HCT116 (cell line): ENCODE measurements around the gene CCDC138. TPM values are rescaled to one million over a fixed set of nuclear protein-coding genes. Genes with fewer than 3 reads are reported as not detected.

Experiments
- ATAC-seq: fragments of 200-7000 bp; cut with Tn5 transposase; 2 replicates; pipeline ENCODE4 v1.9.1; 2020; ENCODE audit warnings: mild to moderate bottlenecking, moderate library complexity
- BruUV-seq: library from RNA; stranded (reverse); fragments of 400-500 nt; replicated peaks from 2 replicates; lab custom pipeline; 2021; lab: Mats Ljungman, UMichigan
- CTCF ChIA-PET: fragments of 300-600 bp; sonication (Branson Sonifier 250); formaldehyde crosslinking; loops from one replicate; lab custom pipeline; 2021; ENCODE audit warnings: antibody characterized with exemption; lab: Charles Lee
- POLR2A ChIA-PET: fragments of 300-600, 350-600 bp; sonication (Branson Sonifier 250); formaldehyde crosslinking; loops from one replicate; lab custom pipeline; 2021; ENCODE audit warnings: antibody characterized with exemption; lab: Charles Lee
- RAD21 ChIA-PET, 2 experiments: fragments of 300-600 bp; sonication (Branson Sonifier 250); formaldehyde crosslinking; loops; one replicate each; lab custom pipeline; 2023; ENCODE audit warnings: low total read pairs in 2 of 2; ENCODE audit not compliant: uncharacterized antibody in 2 of 2, unreplicated experiment in 2 of 2, low non-redundant PET in 1 of 2; lab: Charles Lee
- DNase-seq: peaks from one replicate; pipeline ENCODE4 v3.0.0-alpha.2; 2010; ENCODE audit warnings: low read depth, low spot score
- H2AFZ ChIP-seq: fragments of 200-600 bp; shearing (Covaris generic), sonication (generic); 2 replicates; pipeline ENCODE4 v1.6.1; 2017; ENCODE audit warnings: low read depth, mixed run types, mixed read lengths, antibody characterized with exemption, low read length; ENCODE audit not compliant: poor library complexity, severe bottlenecking
- H3K27ac ChIP-seq: 2 replicates; pipeline ENCODE4 v1.5.1; 2012; ENCODE audit warnings: low read depth, low read length
- H3K27me3 ChIP-seq: fragments of 200-600 bp; sonication (generic); 2 replicates; pipeline ENCODE4 v1.6.1; 2016; ENCODE audit warnings: mixed run types, low read length, mixed read lengths; ENCODE audit not compliant: insufficient read depth
- H3K36me3 ChIP-seq, 2 experiments: fragments of 200-500 bp in 1 of 2; fragments of 200-600 bp in 1 of 2; sonication (Bioruptor generic) in 1 of 2; sonication (generic) in 1 of 2; 2 replicates each; pipeline versions ENCODE4 v1.5.1 to v1.6.1; 2014 to 2016; ENCODE audit warnings: low read length in 2 of 2, inconsistent platforms in 1 of 2, mixed read lengths in 1 of 2, mixed run types in 1 of 2; ENCODE audit not compliant: insufficient read depth in 2 of 2, control insufficient read depth in 1 of 2
- H3K4me1 ChIP-seq, 2 experiments: fragments of 200-600 bp in 1 of 2; sonication (generic) in 1 of 2; 2 replicates each; pipeline versions ENCODE4 v1.5.1 to v1.6.1; 2012 to 2017; ENCODE audit warnings: low read length in 2 of 2, inconsistent platforms in 1 of 2, mild to moderate bottlenecking in 1 of 2, mixed read lengths in 1 of 2, mixed run types in 1 of 2, moderate library complexity in 1 of 2; ENCODE audit not compliant: insufficient read depth in 2 of 2, control insufficient read depth in 1 of 2
- H3K4me2 ChIP-seq: fragments of 200-600 bp; sonication (generic); 2 replicates; pipeline ENCODE4 v1.6.1; 2017; ENCODE audit warnings: mixed run types, low read length, mixed read lengths
- H3K4me3 ChIP-seq, 2 experiments: fragments of 200-600 bp in 1 of 2; sonication (generic) in 1 of 2; replicated peaks in 1 of 2; 2 replicates each; pipeline ENCODE4 v1.5.1; 2011 to 2016; ENCODE audit warnings: low read length in 2 of 2, control low read depth in 1 of 2, low read depth in 1 of 2, mild to moderate bottlenecking in 1 of 2, mixed read lengths in 1 of 2, mixed run types in 1 of 2
- H3K79me2 ChIP-seq: fragments of 200-600 bp; sonication (generic); 2 replicates; pipeline ENCODE4 v1.6.1; 2017; ENCODE audit warnings: mild to moderate bottlenecking, mixed run types, low read length, moderate library complexity, mixed read lengths; ENCODE audit not compliant: insufficient read depth
- H3K9ac ChIP-seq: fragments of 200-600 bp; sonication (generic); 2 replicates; pipeline ENCODE4 v1.6.1; 2016; ENCODE audit warnings: low read length, mixed read lengths
- H3K9me2 ChIP-seq: fragments of 200-600 bp; sonication (generic), shearing (Covaris generic); 2 replicates; pipeline ENCODE4 v1.6.1; 2017; ENCODE audit warnings: mixed run types, mild to moderate bottlenecking, moderate library complexity; ENCODE audit not compliant: insufficient read depth
- H3K9me3 ChIP-seq, 2 experiments: fragments of 200-500 bp in 1 of 2; fragments of 200-600 bp in 1 of 2; sonication (Bioruptor generic) in 1 of 2; sonication (generic) in 1 of 2; 2 replicates each; pipeline ENCODE4 v1.6.1; 2014 to 2017; ENCODE audit warnings: low read length in 2 of 2, mixed read lengths in 2 of 2, inconsistent platforms in 1 of 2, low read depth in 1 of 2, mild to moderate bottlenecking in 1 of 2, mixed run types in 1 of 2, moderate library complexity in 1 of 2; ENCODE audit not compliant: control insufficient read depth in 1 of 2, insufficient read depth in 1 of 2
- H4K20me1 ChIP-seq: fragments of 200-600 bp; sonication (generic), shearing (Covaris generic); 2 replicates; pipeline ENCODE4 v1.6.1; 2017; ENCODE audit warnings: mixed run types, mild to moderate bottlenecking, moderate library complexity; ENCODE audit not compliant: insufficient read depth
- CEBPB ChIP-seq: IDR thresholded peaks from 2 replicates; pipeline ENCODE4 v1.6.1; 2012; ENCODE audit warnings: low read depth
- EGR1 ChIP-seq: IDR thresholded peaks from 2 replicates; pipeline ENCODE4 v1.6.1; 2012; ENCODE audit warnings: low read depth
- ELF1 ChIP-seq: IDR thresholded peaks from 2 replicates; pipeline ENCODE4 v1.6.1; 2012; ENCODE audit warnings: low read depth, borderline replicate concordance
- FOSL1 ChIP-seq: IDR thresholded peaks from 2 replicates; pipeline ENCODE4 v1.6.1; 2012; ENCODE audit warnings: low read depth
- POLR2AphosphoS5 ChIP-seq: IDR thresholded peaks from 2 replicates; pipeline ENCODE4 v1.6.1; 2011; ENCODE audit warnings: mild to moderate bottlenecking, low read depth, low read length, moderate library complexity
- RAD21 ChIP-seq: IDR thresholded peaks from 2 replicates; pipeline ENCODE4 v1.6.1; 2012; ENCODE audit warnings: low read depth, mild to moderate bottlenecking
- SP1 ChIP-seq: IDR thresholded peaks from 2 replicates; pipeline ENCODE4 v1.6.1; 2012; ENCODE audit warnings: low read depth
- YY1 ChIP-seq: IDR thresholded peaks from 2 replicates; pipeline ENCODE4 v1.6.1; 2011; ENCODE audit warnings: low read length, low read depth, moderate library complexity, mild to moderate bottlenecking; ENCODE audit not compliant: insufficient replicate concordance; ENCODE audit errors: extremely low read depth
- ZFX ChIP-seq: fragments of 450-650 bp; IDR thresholded peaks from 2 replicates; pipeline ENCODE4 v1.6.1; 2017
- intact Hi-C: fragments of 100-400 bp; cut with micrococcal nuclease; formaldehyde crosslinking; loops from 2 replicates; pipeline ENCODE4 v1.10.0; 2022
- total RNA-seq: library from RNA; stranded (reverse); gene quantifications from one replicate; pipeline ENCODE4 v1.2.1, GENCODE V29; 2021; ENCODE audit not compliant: unreplicated experiment
- TF ChIP-seq, protein P1 (sequence below), 3 experiments: fragments of 200-600 bp in 1 of 3; sonication (generic) in 1 of 3; IDR thresholded peaks in 2 of 3; conservative IDR thresholded peaks in 1 of 3; 2 replicates each; pipeline ENCODE4 v1.5.1; 2012 to 2017; ENCODE audit warnings: low read depth in 2 of 3, low read length in 2 of 3, antibody characterized with exemption in 1 of 3, borderline replicate concordance in 1 of 3, control low read depth in 1 of 3, mild to moderate bottlenecking in 1 of 3, mixed read lengths in 1 of 3, mixed run types in 1 of 3, moderate library complexity in 1 of 3; ENCODE audit not compliant: insufficient read depth in 1 of 3
- TF ChIP-seq, protein P2 (sequence below): IDR thresholded peaks from 2 replicates; pipeline ENCODE4 v1.6.1; 2012; ENCODE audit warnings: low read depth
- TF ChIP-seq, protein P3 (sequence below): IDR thresholded peaks from 2 replicates; pipeline ENCODE4 v1.6.1; 2012

The CCDC138 gene
- total RNA-seq, 1 experiment from 2014 or later = 13.4 TPM

DNA sequence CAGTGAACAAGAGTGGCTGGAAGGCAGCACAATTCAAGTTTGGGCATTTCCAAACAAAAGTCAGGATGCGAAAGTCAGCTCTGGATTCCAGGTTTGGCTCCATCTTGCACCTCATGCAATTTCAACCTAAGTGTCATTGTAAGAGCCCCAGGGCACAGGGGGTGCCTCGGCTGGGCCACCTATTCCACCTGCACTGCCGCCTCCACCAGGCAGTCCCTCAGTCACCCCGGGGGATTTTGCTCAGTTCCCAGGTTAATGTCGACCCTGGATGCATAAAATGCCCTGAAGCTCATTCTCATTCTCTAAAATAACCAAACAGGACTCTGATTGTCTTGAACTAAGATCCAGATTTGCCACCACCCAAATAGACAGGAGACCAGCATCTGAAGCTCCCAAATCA lies 124.8 kb downstream of the CCDC138 start:
- TF ChIP-seq RAD21 = no peak
- TF ChIP-seq, protein P1, sequence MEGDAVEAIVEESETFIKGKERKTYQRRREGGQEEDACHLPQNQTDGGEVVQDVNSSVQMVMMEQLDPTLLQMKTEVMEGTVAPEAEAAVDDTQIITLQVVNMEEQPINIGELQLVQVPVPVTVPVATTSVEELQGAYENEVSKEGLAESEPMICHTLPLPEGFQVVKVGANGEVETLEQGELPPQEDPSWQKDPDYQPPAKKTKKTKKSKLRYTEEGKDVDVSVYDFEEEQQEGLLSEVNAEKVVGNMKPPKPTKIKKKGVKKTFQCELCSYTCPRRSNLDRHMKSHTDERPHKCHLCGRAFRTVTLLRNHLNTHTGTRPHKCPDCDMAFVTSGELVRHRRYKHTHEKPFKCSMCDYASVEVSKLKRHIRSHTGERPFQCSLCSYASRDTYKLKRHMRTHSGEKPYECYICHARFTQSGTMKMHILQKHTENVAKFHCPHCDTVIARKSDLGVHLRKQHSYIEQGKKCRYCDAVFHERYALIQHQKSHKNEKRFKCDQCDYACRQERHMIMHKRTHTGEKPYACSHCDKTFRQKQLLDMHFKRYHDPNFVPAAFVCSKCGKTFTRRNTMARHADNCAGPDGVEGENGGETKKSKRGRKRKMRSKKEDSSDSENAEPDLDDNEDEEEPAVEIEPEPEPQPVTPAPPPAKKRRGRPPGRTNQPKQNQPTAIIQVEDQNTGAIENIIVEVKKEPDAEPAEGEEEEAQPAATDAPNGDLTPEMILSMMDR (IDR thresholded peaks at IDR 0.05 in 2 of 3, conservative IDR thresholded peaks at IDR 0.05 in 1 of 3; ENCODE audit: borderline replicate concordance in 1 of 3, insufficient read depth in 1 of 3, low read depth in 2 of 3, low read length in 2 of 3) = no peak
- no peak for TF ChIP-seq ELF1
- no peak for TF ChIP-seq YY1
- no peak for TF ChIP-seq CEBPB
- TF ChIP-seq SP1 = no peak
- TF ChIP-seq ZFX = no peak
- ChIA-PET RAD21 (no interaction called here), POLR2A (no interaction called here), CTCF (no interaction called here)
- H3K9me2 ChIP-seq = no peaks in the 10 kb centered on the region
- ATAC-seq (no peak), DNase-seq (no peak)
- H3K4me1 ChIP-seq = no peaks in the 10 kb centered on the region
- no peaks in the 10 kb centered on the region for H3K27me3 ChIP-seq
- no peaks in the 10 kb centered on the region for H4K20me1 ChIP-seq
- no peak overlapping the region for H3K4me2 ChIP-seq
- H3K36me3 ChIP-seq = no peaks in the 10 kb centered on the region
- H3K9me3 ChIP-seq = no peaks in the 10 kb centered on the region
- H3K9ac ChIP-seq = no peak overlapping the region
- no peaks in the 10 kb centered on the region for H3K79me2 ChIP-seq
- intact Hi-C loops = no loop called here
- no peak overlapping the region for H2AFZ ChIP-seq
- H3K27ac ChIP-seq = no peak overlapping the region
- H3K4me3 ChIP-seq = no peak overlapping the region
- no TSS peak for BruUV-seq

DNA sequence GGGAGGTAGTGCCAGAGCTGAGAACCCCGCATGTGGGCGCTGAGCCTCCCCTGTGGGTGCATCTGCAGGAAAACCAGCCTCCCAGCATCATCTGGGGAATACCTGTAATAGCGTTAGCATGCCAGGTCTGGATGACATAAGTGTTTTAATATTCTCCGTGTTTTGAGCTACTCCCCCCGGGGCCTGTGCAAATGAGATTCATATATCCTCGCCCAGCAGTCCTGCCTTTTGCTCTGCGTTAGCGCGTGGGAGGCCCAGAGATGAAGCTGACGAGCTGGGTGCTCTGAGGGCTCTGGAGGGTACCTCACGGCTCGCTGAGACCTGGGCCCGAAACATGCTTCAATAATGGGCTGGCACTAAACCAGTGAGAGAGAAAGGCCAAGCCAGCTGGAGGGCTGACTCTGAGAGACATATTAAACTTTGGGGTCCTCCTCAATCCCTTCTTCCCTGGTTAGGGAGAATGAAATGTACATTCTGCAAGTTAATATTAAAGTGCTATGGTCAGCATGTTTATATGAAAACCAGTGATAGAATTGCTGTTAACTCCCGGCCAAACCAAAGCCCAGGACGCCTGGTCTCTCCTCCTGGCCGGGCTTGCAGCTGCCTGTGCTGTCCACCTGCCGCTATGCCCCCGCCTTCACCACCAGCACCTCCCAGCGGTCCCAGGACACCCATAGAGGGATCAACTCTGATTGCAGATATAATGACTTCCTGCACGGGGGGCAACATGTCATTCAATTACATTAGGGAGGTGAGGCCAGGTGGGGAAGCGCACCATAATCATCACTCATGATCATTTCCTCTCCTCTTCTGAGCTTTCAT lies 125.4 kb downstream of the CCDC138 start:
- Histone ChIP-seq H3K4me3 (no peak overlapping the region), H2AFZ (no peak overlapping the region), H3K9me3 (no peaks in the 10 kb centered on the region), H3K27me3 (no peaks in the 10 kb centered on the region), H3K9me2 (no peaks in the 10 kb centered on the region), H3K4me1 (no peaks in the 10 kb centered on the region), H3K9ac (no peak overlapping the region), H3K27ac (no peak overlapping the region), H4K20me1 (no peaks in the 10 kb centered on the region), H3K4me2 (no peak overlapping the region), H3K36me3 (no peaks in the 10 kb centered on the region), H3K79me2 (no peaks in the 10 kb centered on the region)
- DNase-seq (no peak), ATAC-seq (no peak)
- CTCF ChIA-PET = no interaction called here
- POLR2A ChIA-PET = no interaction called here
- RAD21 ChIA-PET = no interaction called here
- intact Hi-C loops = no loop called here
- no TSS peak for BruUV-seq
- no peak for TF ChIP-seq EGR1
- TF ChIP-seq POLR2AphosphoS5 = no peak
- TF ChIP-seq, protein P2, sequence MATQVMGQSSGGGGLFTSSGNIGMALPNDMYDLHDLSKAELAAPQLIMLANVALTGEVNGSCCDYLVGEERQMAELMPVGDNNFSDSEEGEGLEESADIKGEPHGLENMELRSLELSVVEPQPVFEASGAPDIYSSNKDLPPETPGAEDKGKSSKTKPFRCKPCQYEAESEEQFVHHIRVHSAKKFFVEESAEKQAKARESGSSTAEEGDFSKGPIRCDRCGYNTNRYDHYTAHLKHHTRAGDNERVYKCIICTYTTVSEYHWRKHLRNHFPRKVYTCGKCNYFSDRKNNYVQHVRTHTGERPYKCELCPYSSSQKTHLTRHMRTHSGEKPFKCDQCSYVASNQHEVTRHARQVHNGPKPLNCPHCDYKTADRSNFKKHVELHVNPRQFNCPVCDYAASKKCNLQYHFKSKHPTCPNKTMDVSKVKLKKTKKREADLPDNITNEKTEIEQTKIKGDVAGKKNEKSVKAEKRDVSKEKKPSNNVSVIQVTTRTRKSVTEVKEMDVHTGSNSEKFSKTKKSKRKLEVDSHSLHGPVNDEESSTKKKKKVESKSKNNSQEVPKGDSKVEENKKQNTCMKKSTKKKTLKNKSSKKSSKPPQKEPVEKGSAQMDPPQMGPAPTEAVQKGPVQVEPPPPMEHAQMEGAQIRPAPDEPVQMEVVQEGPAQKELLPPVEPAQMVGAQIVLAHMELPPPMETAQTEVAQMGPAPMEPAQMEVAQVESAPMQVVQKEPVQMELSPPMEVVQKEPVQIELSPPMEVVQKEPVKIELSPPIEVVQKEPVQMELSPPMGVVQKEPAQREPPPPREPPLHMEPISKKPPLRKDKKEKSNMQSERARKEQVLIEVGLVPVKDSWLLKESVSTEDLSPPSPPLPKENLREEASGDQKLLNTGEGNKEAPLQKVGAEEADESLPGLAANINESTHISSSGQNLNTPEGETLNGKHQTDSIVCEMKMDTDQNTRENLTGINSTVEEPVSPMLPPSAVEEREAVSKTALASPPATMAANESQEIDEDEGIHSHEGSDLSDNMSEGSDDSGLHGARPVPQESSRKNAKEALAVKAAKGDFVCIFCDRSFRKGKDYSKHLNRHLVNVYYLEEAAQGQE = no peak
- TF ChIP-seq ELF1 = no peak
- TF ChIP-seq FOSL1 = no peak
- TF ChIP-seq, protein P3, sequence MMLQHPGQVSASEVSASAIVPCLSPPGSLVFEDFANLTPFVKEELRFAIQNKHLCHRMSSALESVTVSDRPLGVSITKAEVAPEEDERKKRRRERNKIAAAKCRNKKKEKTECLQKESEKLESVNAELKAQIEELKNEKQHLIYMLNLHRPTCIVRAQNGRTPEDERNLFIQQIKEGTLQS = no peak
